Effector memory CD4-positive, alpha-beta T cell (primary cell): ENCODE results near the gene FOXP1.
A peak's percentile ranks its signal among the peaks of the same experiment; 100 is the strongest.

Experiments
- DNase-seq, 3 donors: peaks; one replicate each; pipeline ENCODE4 v3.0.0-alpha.2; 2020
- H3K27ac ChIP-seq: 2 replicates; pipeline ENCODE4 v1.7.0; 2013; ENCODE audit warnings: mild to moderate bottlenecking, low read length, moderate library complexity; ENCODE audit not compliant: insufficient read depth, poor library complexity, severe bottlenecking
- H3K27me3 ChIP-seq: replicated peaks from 2 replicates; pipeline ENCODE4 v1.7.0; 2013; ENCODE audit warnings: mild to moderate bottlenecking, low read length; ENCODE audit not compliant: insufficient read depth, control insufficient read depth, poor library complexity, severe bottlenecking
- H3K36me3 ChIP-seq: 2 replicates; pipeline ENCODE4 v1.7.0; 2013; ENCODE audit warnings: mild to moderate bottlenecking, low read length, moderate library complexity; ENCODE audit not compliant: control insufficient read depth, insufficient read depth
- H3K4me1 ChIP-seq: 2 replicates; pipeline ENCODE4 v1.7.0; 2013; ENCODE audit warnings: low read length, mild to moderate bottlenecking; ENCODE audit not compliant: control insufficient read depth, insufficient read depth, poor library complexity, severe bottlenecking
- H3K4me3 ChIP-seq: 2 replicates; pipeline ENCODE4 v1.7.0; 2013; ENCODE audit warnings: low read length, low read depth, mild to moderate bottlenecking; ENCODE audit not compliant: insufficient read depth, poor library complexity, severe bottlenecking
- H3K9me3 ChIP-seq: 2 replicates; pipeline ENCODE4 v1.7.0; 2013; ENCODE audit warnings: mild to moderate bottlenecking, low read length, moderate library complexity; ENCODE audit not compliant: control insufficient read depth

FOXP1 gene

DNA sequence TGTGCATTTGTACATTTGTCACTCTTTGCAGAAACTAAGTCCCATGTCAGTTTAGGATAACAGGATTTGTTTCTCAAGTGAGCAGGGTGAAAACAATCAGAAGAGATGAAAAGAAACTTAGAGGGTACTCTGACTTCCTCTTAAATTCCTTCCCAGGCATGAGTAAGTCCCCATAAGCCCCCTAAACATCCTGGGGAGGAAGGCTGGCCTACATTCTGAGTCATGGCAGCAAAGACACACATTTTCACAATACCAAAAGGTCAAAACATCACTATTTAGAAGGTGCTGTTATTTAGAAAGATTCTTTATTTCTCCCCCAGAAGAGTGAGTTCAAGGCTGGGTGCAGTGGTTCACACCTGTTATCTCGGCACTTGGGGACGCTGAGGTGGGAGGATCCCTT is 7.6 kb upstream of the FOXP1 start:
- DNase-seq: no peak
- H3K36me3 ChIP-seq: no peaks in the 10 kb centered on the region
- no peak overlapping the region for H3K27ac ChIP-seq
- H3K4me3 ChIP-seq: no peak overlapping the region
- H3K27me3 ChIP-seq: no peaks in the 10 kb centered on the region
- peaks cover 4% of the 10 kb centered on the region for H3K4me1 ChIP-seq
- H3K9me3 ChIP-seq: no peaks in the 10 kb centered on the region

DNA sequence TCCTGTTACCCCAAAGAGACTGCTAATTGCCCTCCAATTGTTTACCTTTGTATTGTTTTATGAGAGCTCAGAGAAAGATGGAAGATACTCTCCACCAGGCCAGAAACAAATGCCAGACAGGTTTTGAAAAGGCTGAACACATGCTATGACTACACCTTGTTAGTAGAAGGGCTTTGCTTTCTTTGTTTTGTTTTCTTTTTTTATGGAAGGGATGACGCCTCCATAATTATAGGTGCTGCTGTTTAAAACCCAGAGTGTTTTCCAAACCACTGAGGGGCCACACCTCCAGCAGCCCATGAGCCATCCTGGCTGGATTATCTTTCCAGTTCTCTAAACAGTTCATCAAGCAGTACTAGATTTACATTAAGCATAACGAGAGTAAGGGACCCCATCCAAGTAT is 5.6 kb upstream of the FOXP1 start:
- H3K27me3 ChIP-seq: no peaks in the 10 kb centered on the region
- no peak for DNase-seq
- H3K36me3 ChIP-seq: no peaks in the 10 kb centered on the region
- no peak overlapping the region for H3K27ac ChIP-seq
- no peaks in the 10 kb centered on the region for H3K9me3 ChIP-seq
- peaks cover 4% of the 10 kb centered on the region for H3K4me1 ChIP-seq
- no peak overlapping the region for H3K4me3 ChIP-seq

DNA sequence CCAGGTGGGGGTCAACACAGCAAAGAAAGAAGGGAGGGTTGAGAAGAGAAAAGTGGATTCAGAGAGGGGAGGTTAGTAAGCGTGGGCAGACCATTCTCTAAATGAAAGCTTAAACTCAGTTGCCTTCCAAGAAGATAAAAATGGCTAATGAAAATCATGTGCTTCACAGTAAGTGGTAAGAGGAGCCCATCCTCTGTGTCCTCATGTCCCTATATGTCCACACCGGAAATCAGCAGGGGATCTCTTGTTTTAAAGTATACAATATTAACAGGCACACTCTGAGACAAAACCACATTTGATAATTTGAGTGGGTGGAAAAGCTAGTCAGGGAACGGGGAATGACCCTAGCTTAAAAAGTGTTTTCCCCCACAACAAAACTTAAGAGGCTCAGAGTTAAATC is 4.4 kb upstream of the FOXP1 start:
- no peak for DNase-seq

DNA sequence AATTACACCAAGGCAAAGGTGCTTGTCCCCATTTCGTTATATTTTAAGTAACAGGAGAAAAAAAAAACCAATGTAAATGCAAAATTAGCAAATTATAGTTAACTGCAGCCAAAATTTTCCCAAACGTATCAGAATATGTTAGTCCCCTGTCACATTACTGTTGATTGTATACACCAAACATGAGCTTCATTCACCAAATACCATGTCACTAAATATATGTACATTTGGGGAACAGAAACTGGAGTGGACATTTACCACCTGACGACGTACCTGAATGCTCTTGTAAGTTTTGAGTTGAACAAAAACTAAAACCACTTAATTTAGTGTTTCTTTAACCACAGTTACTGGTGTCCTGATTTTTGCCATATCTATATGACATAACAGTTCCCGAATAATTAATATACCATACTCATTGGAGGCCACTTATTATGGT is 3.3 kb upstream of the FOXP1 start:
- H3K4me3 ChIP-seq: no peak overlapping the region
- no peaks in the 10 kb centered on the region for H3K9me3 ChIP-seq
- no peaks in the 10 kb centered on the region for H3K27me3 ChIP-seq
- H3K27ac ChIP-seq: no peak overlapping the region
- DNase-seq: no peak
- H3K4me1 ChIP-seq: peaks cover 7% of the 10 kb centered on the region
- H3K36me3 ChIP-seq: no peaks in the 10 kb centered on the region

More for the DNA sequence above, 4.4 kb upstream of the FOXP1 start:
- peaks cover 4% of the 10 kb centered on the region for H3K4me1 ChIP-seq
- no peaks in the 10 kb centered on the region for H3K36me3 ChIP-seq
- H3K27me3 ChIP-seq: no peaks in the 10 kb centered on the region
- no peaks in the 10 kb centered on the region for H3K9me3 ChIP-seq
- H3K27ac ChIP-seq: no peak overlapping the region
- no peak overlapping the region for H3K4me3 ChIP-seq

DNA sequence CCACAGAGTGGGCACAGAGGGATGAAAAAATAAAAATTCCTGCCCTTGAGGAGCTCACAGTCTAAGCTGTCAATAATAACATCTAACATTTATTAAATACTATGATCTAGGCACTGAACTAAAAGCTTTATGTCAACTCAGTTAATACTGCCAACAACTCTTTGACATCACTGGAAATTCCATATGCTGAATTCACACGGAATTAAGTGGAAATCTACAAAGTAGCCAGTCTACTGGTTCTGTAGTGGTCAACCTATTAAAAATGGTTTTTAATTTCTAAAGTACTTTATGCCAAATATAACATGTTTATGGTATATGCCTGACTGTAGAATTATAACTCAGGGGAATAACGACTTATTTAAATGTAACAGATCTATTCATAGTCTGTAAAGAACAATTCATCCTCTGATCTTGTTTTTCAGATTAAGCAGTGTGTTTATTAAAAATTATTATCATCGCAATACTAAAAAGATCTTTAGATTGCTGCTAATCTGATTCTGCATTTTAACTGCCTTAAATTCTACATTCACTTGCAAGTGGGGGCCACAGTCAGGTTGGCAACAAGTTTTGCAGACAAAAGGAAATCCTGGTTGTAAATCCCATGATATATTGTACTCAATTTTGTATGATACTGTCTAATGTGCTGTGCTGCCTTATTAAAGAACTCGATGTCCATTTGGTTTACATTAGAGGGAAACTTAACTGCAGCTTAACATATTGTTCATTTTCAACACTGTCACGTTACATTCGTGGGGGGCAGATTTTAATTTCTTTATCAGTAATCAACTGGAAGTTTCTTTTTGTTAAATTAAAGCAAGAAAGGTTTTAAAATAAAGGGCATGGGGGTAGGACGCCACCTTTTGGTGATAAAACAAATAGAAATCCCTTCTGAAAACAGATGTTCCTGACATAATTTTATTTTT is 2.6 kb upstream of the FOXP1 start:
- Histone ChIP-seq H3K36me3 (no peaks in the 10 kb centered on the region), H3K27me3 (no peaks in the 10 kb centered on the region), H3K27ac (peak overlapping the region; percentile 11), H3K4me1 (peaks cover 9% of the 10 kb centered on the region), H3K4me3 (no peak overlapping the region), H3K9me3 (no peaks in the 10 kb centered on the region)
- peak in 1 of 3 donors; percentile 6 for DNase-seq

DNA sequence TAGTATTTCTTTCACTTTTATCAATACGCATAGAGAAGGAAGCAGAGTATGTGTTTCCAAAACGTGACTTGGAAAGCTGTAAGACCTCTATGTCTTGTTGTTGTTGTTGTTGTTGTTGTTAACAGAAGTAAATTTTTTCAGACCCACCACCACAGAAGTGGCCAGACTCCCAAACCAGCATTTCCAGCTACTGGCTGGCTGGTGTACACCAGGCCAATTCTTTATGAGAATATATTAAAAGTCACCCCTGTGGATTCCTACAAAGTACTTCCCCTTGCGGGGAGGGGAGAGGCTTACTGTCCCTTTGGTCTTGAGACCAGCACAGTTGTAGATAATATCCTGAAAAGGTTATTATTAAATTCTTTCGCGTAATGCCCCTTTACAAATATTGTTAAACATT is 1.6 kb upstream of the FOXP1 start:
- peak overlapping the region; percentile 81 for H3K4me3 ChIP-seq
- DNase-seq: no peak
- no peaks in the 10 kb centered on the region for H3K27me3 ChIP-seq
- H3K4me1 ChIP-seq: peaks cover 10% of the 10 kb centered on the region
- peak overlapping the region; percentile 71 for H3K27ac ChIP-seq
- no peaks in the 10 kb centered on the region for H3K9me3 ChIP-seq
- no peaks in the 10 kb centered on the region for H3K36me3 ChIP-seq

DNA sequence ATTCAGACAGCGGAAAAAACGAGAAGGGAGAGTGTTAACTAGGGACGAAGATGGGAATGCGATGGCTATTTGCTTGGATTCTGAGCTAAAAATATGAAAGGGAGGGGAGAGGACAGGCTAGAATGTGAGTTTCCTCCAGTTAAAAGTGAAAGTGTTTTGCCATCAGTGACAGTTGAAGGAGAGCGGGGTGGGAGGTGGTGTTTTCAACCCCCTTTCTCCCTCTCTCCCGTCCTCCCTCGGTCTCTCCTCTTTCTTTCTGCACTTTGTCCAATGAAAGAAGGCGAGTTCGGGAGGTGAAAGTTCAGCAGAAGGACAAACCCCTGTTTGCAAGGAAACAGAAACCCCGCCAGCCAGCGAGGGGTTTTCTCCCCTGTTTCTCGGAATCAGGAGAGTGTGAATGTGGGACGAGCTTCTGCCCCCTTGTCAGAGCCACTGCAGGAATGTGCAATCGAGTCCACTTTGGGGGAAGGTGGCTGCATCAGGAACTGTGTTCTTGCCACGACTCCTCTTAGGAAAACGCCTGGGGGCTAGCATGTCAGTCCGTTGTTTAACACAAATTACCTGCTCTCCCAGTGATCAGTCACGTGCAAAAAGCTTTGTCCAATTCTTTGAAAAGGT is 975 bp upstream of the FOXP1 start:
- Histone ChIP-seq H3K27ac (peak overlapping the region; percentile 71), H3K27me3 (no peaks in the 10 kb centered on the region), H3K4me1 (peaks cover 10% of the 10 kb centered on the region), H3K9me3 (no peaks in the 10 kb centered on the region), H3K36me3 (no peaks in the 10 kb centered on the region), H3K4me3 (peak overlapping the region; percentile 81)
- DNase-seq: peak in 1 of 3 donors; percentile 24

DNA sequence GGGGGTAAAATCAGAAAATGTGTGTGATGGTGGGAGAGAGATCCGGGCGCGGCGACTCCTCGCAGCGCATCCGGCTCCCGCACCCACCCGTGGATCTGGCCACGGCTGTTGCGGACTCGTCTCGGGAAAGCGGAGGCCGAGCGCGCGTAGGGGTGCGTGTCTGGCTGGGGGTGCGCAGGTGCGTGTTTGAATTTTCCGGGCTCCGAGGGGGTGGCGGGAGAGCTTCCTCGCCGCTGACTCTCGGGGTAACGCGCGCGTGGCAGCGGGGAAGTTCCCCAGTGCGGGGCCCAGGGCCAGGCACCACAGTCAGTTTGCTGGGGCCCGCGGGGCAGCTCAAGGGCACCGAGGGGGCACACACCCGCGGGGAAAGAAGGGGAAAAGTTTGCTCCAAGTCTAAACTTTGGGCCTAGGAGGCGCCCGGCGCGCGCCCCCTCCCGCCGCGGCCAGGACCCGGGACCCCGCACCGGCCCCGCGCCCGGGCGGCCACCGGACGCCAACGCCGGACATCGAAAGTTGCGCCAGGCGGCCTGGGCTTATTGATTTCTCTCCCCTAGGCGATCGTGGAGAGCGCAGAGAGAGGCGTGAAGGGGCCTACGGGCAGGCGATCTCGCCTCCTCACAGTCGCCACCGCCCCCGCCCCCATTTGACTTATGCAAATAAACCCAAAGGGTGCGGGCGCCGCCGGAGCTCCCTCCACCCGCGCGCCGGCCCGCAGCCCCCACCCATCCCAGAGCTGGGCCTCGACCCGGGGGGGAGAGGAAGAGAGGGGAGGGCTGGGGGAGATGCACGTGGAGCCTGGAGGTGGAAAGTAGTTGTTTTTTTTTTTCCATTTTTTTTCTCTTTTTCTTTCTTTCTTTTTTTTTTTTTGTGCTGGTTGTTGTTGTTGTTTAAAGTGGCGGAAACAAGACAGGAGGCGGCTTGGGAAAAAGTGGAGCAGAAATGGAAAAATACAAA is 639 bp downstream of the FOXP1 start:
- DNase-seq: peak; percentile 27 to 33 (median 32)
- Histone ChIP-seq H3K27ac (peak overlapping the region; percentile 71), H3K4me3 (peak overlapping the region; percentile 81), H3K4me1 (peaks cover 10% of the 10 kb centered on the region), H3K36me3 (no peaks in the 10 kb centered on the region), H3K27me3 (no peaks in the 10 kb centered on the region), H3K9me3 (no peaks in the 10 kb centered on the region)

DNA sequence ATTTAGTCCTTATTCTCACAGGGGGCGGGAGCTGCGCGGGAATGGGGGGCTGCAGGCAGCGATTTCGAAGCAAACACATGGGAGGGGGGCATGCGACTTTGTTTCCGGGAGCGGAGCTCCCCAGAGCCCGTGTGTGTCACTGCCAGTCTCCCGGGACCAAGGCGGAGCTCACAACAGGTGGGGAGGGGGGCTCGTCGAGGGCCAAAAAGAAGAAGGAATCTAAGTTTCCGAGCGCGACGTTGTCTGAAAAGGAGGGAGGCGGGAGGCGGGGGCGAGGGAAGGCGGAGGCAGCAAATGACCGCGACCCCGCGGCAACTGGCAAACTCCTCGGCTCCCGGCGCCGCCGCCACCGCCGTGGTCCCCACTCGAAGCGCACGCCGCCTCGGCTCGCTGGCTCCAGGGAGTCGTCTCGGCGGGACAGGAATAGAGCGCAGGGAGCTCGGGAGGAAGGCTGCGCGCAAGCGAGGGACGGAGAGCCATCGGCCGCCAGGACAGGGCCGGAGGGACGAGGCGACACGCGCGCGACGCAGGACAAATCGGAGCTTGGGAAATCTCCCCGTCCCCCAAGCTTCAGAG is 1.4 kb downstream of the FOXP1 start:
- Histone ChIP-seq H3K4me1 (peaks cover 10% of the 10 kb centered on the region), H3K9me3 (no peaks in the 10 kb centered on the region), H3K36me3 (no peaks in the 10 kb centered on the region), H3K4me3 (peak overlapping the region; percentile 81), H3K27me3 (no peaks in the 10 kb centered on the region), H3K27ac (peak overlapping the region; percentile 71)
- DNase-seq: peak in 1 of 3 donors; percentile 2
